Right lobe of liver (tissue), 4 donors: Measurements from ENCODE around the gene GRB2.

Experiments used
- CTCF ChIP-seq, 4 donors: fragments of 200-600 bp in 3 of 4; fragments of 450-650 bp in 1 of 4; IDR thresholded peaks; one replicate each; pipeline versions ENCODE4 v1.5.1 to v1.8.0; 2016 to 2022; ENCODE audit warnings: antibody characterized with exemption in 4 of 4, mild to moderate bottlenecking in 2 of 4
- POLR2A ChIP-seq: fragments of 450-650 bp; IDR thresholded peaks from one replicate; pipeline ENCODE4 v1.6.1; 2017; ENCODE audit warnings: antibody characterized with exemption, mild to moderate bottlenecking
- donor health status: DM: no; HTN: no; CAD: no.
- donor health status: DM: no; HTN: no; CAD: no.
- donor health status: DM: no; HTN: yes; CAD: no.

GRCh38 chr17:75269844-75270217 is 135.6 kb downstream of the GRB2 start:
- TF ChIP-seq POLR2A (no peak), CTCF (IDR thresholded peaks at IDR 0.05) (no peak)
